ENCODE data around the gene CTNNA1.
"Not testable (repeated sequence)": the region's sequence is repeated elsewhere in the genome, so short reads cannot be mapped to it uniquely, and the experiment has no call there.

CTNNA1 gene

DNA sequence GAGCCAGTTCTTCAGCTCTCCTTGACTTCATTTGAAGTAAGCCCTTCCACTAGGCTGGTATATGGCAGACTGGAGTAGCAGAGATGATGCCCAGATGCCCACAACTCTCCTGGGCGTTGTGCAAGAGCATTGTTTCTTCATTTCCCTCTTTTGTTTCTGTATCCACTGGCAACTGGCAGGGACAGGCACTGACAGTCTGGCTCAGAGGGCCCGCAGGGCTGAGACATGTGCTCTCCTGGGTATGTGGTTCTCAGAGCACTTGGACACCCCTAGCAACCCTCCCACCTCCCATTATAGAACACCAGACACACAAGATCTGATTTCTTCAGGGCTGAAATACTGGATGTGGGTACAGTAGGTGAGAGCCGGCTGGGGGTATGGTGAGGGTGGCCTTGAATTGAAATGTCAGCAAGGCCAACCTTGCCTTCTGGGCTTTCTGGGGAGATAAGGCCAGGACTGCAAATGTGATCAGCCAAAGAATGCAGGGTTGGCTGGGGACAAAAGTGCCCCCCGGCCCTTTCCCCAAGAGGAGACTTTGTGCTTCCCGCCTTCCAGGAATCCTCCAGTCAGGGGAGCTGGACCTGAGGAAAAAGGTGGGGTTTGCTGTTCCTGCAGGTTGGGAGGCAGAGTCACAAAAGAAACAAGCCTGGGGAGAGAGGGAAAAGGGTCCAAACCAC, 28.6 kb upstream of the CTNNA1 start:
- peak; percentile 78 to 89 (median 82) for DNase-seq

DNA sequence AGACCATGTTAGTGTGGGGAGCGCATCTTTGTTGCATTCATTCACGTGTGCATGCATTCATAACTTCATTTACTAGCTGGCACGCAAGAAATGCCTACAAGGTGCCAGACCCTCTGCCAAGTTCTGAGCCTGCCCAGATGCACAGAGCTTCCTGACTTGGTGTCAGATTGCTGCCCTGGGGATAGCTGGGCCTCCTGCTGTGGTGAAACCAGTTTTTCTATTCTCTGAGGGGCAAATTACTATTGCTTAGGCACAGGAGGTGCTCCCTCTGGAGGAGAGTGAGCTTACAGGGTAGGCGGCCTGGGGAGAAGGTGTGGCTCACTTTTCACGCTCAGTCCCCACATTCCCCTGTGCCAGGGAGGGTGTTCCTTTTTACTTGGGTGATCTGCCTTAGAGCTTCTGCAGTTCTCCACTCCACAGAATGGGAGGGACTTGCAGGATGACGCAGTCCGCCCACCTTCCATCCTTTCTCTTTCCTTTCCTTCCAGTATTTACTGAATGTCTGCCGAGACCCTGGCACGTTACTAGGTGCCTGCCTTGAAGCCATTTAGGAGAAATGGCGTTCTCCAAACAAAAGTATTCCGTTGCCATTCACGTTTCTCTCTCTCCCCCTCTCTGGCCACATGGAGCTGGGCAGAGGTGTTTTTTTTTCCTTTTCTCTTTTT, 27.9 kb upstream of the CTNNA1 start:
- DNase-seq, result no peak

DNA sequence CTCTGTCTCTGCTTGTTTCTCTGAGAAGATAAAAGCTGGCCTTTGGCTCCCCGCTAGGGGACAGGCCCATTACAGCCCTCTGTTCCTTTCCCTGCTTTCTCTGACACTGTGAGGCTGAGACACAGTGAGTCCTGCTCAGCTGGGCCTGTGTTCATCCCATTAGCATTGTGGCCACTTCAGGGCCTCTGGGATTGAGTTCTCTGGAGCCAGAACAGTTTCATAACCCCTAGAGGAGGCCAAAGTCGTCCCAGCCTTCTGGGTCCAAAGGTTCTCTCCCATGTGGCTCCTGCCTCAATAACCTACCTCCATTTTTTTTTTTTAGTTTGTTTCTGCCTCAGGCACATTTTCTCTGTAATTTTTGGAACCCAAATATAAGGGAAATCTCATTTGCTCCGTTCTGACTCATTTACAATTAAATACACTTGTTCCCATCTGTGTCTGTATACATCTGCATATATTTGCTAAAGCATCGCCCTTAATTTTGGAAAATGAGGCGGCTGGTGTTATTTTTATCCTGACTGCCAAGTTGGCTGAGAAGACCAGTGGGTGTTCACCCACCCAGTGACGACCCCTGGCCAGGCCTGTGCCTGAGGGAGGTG, 27.3 kb upstream of the CTNNA1 start:
- no peak for DNase-seq

DNA sequence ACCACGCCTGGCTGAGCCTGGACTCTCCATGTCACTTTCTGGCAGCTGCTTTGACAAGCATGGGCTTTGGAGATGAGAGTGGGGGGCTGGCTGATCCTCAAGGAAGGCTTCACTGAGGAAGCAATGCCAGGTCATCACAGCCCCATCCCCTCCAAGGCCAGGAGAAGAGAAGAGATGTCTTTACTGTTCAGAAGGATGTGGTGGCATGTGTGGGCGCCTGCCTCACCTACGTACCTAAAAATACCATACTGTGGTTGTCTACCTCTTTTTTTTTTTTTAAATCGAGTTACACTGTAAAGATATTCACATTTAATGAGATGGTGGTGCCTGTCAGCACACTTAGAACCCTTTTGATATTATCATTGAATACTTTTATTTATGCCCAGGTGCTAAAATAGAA, 26.4 kb upstream of the CTNNA1 start:
- no peak for DNase-seq

DNA sequence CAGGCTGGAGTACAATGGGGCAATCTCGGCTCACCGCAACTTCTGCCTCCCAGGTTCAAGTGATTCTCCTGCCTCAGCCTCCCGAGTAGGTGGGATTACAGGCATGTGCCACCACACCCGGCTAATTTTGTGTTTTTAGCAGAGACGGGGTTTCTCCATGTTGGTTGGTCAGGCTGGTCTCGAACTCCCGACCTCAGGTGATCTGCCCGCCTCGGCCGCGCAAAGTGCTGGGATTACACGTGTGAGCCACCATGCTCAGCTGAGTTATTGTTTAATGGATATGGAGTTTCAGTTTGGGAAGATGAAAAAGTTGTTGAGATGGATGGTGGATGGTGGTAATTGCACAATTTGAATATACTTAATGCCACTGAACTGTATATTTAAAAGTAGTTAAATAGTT, 22.7 kb upstream of the CTNNA1 start:
- not testable (repeated sequence) for DNase-seq

DNA sequence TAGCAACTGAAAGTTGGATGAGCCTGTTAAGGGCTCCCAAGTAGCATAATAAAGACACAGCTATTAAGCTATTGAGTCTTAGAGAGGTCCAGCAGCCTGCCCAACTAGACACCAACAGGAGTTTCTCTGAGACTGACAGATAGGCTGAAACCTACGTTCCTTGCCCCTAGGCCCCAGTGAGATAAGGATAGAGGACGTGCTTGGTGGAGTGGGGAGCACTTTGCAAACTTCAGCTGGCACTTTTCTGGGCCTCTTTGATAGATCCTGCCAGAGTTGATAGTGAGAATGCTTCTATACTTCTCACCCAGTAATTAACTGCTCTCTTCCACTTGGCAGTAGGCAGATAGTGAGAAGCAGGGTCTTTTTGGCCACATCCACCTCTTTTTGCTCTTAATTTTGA, 20.8 kb upstream of the CTNNA1 start:
- no peak for DNase-seq

DNA sequence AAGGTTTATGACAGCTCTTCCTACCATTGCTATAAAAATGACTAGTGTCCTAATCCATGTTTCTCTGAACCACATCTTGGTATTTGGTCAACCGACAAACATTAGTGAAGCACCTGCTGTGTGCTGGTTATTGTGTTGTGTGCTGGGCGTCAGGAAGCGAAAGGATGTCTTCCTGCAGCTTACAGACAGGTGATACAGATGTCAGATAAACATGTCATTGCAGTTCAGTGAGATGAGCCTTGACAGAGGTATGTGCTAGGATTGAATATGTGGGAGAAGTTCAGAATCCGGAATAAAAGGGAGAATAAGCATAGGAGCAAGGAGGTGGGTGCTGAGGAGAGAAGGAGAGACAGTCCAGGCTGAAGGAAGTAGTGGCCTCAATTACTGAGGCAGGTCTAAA, 20.3 kb upstream of the CTNNA1 start:
- no peak for DNase-seq

DNA sequence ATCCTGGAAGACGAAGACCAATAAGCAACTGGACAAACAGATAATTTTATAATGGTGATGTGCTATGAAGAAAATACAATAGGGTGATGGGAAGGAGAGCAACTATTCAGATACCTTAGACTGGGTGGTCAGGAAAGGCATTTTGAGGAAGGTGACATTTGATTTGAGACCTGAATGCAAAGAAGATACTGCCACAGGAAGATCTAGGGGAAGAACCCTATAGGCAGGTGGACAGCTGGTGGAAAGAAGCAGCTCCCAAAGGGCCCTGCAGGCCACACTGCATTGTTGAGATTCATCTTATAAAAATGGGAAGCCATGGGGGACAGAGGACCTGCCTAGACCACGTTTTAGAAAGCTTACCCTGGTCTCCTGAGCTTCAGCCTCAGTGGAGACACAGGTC, 19.7 kb upstream of the CTNNA1 start:
- DNase-seq, result no peak

DNA sequence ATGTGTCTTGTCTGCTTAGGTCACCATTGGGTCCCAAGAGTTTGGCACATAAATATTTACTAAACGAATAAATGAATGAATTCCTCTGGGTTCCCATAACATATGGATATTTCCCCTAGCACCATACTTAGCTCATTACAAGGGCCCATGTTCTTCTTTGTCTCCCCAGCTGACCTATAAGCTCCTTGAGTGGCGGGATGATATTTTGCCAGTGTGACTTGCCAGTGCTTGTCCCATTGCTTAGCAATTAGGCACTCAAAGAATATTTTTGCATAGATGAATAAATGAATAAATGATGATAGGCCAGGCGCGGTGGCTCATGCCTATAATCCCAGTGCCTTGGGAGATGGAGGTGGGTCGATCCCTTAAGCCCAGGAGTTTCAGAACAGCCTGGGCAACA, 16.9 kb upstream of the CTNNA1 start:
- no peak for DNase-seq

DNA sequence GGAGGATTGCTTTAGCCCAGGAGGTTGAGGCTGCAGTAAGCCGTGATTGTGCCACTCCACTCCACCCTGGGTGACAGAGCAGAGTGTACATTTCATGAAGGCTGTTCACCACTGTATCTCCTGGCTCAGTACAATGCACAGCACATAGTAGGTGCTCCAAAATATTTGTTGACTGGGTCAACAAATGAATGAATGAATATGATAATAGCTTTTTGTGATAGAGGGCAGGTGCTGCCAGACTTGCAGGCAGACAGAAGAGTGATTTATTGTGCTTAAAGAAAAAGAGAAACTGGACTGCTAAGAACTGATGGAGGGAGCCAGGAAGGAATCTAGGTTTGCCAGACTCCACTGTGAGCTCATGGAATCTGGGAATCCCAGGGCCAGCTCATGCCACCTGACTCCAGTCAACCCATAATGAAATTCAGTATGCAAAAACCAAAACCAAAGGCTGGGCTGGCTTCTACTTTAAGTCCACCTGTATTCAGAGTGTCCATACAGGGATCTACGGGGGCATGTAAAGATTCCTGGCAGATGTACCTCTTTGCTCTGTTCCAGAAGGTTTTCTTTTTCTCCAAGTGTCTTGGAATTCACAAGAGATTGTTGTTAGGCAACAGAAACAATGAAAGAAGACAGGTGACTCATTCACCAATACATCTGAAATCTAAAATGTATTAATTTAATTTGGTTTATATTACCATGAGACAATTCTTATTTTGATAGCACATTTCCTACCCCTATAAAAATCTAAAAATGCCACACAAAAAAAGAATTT, 15.5 kb upstream of the CTNNA1 start:
- DNase-seq, result no peak

DNA sequence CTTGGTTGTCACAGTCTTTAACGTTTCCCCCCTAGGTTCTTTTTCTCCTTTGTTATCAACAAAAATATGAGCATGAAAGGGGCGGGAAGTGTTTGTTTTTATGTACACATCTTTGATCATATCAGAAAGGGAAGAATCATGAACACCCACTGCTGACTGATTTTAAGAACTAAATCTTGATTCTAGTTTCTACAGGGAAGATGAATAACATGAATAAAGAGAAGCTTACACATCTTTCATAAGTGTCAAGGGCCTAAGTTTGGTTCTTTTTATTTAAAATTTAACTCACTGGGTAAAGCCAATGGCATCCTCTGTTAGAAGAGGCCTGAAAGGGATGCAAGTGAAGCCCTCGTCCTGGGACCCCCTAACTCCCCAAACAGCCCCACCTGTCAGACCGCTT, 14.8 kb upstream of the CTNNA1 start:
- no peak for DNase-seq

DNA sequence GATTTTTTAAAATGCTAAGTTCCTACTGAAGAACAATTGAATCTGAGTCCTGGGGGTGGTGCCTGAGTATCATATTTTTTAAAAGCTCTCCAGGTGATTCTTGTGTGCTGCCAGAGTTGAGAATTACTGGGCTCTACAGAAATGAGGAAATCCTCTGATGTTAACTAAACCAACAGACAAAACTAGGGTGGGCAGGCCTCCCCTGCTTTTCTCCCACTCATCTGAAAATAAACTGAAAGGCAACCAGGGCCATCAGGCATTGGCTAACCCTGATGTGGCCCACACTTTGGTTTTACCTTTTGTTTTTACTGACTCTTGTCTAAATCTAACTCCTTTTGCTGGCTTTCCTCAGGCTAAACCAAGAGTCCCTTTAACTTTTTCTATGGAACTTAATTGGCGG, 13.3 kb upstream of the CTNNA1 start:
- DNase-seq, result no peak

DNA sequence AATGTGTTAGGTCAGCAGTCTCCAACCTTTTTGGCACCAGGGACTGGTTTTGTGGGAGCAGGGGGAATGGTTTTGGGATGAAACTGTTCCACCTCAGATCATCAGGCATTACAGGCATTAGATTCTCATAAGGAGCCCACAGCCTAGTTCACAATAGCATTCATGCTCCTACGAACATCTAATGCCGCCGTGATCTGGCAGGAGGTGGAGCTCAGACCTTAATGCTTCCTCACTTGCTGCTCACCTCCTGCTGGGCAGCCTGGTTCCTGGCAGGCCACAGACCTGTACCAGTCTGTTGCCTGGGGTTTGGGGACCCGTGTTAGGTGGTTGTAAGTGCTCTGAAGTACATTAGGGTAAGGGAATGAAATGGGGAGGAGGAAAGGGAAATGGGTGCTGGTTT, 9.7 kb upstream of the CTNNA1 start:
- DNase-seq, result no peak

DNA sequence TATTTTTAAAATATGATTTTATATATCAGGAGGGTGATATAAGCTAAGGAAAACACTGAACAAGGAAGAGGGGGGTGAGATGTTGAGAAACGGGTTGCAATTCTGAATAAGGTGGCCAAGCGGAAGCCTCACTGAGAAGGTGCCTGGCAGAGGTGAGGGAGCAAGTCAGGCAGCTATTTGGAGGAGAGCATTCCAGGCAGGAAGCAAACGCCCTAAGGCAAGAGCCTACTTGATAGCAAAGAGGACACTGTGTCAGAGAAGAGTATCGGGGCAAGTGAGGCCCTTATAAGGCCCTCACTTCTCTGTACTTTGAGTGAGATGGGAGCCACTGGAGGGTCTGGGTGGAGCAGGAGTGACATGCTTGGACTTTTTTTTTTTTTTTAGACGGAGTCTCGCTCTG, 8.0 kb upstream of the CTNNA1 start:
- DNase-seq, result no peak

DNA sequence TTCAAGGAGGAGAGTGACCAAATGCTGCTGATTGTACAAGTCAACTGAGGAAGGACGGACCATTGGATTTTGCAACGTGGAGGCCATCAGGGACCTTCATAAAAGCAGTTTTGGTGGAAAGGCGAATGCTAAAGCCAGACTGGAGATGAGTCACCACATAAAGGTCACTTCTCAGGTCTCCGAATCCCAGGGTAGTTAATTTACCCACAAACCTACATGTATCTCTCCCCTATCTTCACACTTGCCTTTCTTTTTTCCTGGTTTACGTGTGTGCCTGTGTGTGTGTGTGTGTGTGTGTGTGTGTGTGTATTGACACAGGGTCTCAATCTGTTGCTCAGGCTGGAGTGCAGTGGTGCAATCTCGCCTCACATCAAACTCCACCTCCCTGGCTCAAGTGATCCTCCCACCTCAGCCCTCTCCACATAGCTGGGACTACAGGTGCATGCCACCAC, 4.6 kb upstream of the CTNNA1 start:
- DNase-seq, result no peak

DNA sequence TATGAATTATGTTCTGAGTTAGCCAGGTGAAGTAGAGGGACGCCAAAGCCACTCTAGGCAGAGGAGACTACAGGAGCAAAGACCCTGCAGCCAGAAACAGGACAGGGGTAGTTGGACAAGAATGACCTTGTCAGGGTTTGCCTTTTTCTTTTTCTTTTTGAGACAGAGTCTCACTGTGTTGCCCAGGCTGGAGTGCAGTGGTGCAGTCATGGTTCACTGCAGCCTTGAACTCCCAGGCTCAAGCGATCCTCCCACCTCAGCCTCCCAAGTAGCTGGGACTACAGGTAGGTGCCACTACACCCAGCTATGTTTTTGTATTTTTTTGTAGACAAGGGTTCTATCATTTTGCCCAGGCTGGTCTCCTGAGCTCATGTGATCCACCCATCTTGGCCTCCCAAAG, 1.9 kb upstream of the CTNNA1 start:
- DNase-seq, result not testable (repeated sequence)

DNA sequence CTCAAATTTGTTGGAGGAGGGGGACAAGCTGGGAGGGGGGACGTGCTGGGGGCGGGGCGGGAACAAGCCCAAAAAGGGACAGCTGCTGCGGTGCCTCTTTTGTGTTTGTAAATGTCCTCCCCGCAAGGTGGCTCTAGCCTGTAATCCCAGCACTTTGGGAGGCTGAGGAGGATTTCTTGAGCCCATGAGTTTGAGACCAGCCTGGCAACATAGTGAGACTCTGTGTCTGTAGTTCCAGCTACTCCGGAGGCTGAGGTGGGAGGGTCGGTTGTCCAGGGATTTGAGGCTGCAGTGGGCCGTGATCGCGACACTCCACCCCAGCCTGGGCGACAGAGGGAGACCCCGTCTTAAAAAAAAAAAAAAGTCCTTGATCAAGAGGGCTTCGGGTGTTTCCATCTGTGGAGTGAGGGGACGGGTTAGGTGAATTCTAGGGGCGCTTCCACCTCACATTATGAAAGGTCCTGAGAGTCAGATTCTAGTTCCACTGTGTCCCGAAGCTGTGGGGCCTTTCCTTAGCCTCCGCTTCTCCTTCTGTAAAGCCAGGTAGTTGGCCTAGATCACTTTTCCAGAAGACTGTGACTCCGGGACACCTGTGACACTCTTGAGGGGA, 779 bp upstream of the CTNNA1 start:
- DNase-seq, result peak in 3 of 4 experiments; percentile 10 to 33 (median 23)

DNA sequence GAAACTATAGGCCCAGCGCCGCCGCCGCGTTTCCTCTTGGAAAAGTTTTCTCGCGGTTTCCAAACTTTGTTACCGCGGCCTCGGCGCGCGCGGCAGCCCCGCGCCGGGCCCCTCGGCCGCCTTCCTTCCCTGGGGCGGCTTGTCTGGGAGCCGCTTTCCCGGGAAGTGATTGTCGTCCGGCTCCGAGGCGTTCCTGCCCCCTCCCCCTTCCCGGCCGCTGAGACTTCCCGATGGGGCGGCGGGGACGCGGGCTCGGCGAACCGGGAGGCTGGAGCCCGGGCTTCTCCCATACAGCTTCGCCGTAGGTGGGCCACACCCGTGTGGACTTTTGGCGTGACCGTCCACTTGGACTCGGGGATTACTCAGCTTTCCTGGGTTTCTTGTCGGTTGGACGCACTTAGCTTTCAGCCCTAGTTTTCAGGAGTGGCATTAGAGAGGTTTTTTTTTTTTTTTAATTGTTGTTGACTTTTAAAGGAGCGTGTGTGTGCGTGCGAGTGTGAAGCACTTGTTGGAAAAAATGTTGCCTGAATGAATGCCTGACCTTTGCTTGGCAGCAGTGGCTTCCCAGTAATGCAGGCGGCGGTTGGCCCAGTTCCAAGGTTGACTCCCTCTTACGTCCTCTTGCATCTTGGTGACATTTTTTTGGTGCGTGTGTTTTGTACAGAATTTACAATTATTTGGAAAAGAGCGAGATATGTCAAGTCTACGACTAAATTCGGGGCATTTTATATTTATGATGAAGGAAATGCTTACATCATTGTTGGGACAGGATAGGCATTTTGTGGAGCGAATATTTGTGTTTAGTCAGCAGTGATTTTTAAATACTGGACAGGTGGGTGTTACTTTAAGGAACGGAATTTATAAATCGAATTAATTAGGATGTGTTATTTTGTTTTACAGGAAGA, 821 bp downstream of the CTNNA1 start:
- DNase-seq, result peak; percentile 90 to 95 (median 92)

DNA sequence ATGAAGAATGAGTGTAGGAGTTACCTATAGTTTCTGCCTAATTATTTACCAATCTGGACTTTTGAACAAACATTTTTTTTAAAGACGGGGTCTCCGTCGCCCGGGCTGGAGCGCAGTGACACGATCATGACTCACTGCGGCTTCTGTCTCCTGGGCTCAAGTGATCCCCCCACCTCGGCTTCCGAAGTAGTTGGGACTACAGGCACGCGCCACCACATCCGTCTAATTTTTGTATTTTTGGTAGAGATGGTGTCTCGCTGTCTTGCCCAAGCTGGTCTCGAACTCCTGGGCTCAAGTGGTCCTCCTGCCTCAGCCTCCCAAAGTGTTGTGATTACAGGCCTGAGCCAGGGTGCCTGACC, 1.5 kb downstream of the CTNNA1 start:
- no peak for DNase-seq

DNA sequence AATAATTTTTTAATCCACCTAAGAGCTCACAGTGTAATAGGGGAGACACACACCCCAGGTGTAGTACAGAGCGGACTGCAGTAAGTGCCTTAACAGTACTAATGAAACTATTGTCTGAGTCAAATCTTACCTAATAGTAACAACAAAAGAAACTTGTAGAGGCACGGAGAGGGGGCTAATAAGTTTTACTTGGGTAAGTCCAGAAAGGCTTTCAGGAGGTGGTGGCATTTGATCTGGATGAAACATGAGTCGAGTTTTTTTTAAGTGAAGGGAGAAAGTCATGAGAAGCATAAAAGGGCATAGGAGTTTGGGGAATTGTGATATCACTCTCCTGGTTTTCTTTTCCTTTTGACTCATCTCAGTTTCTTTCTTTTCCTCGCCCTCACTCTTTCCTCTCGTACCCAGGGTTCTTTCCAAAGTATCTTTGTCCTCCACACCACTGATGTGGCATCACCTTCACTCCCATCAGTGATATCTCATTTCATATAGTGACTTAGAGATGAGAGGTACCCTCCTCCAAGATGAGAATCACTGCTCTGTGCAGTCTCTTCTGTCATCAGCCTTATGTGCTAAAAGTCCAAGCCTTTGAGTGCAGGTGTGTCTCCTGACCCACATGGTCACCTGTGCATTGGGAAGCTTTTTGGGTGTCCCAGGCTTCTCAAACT, 2.0 kb downstream of the CTNNA1 start:
- DNase-seq, result no peak

DNA sequence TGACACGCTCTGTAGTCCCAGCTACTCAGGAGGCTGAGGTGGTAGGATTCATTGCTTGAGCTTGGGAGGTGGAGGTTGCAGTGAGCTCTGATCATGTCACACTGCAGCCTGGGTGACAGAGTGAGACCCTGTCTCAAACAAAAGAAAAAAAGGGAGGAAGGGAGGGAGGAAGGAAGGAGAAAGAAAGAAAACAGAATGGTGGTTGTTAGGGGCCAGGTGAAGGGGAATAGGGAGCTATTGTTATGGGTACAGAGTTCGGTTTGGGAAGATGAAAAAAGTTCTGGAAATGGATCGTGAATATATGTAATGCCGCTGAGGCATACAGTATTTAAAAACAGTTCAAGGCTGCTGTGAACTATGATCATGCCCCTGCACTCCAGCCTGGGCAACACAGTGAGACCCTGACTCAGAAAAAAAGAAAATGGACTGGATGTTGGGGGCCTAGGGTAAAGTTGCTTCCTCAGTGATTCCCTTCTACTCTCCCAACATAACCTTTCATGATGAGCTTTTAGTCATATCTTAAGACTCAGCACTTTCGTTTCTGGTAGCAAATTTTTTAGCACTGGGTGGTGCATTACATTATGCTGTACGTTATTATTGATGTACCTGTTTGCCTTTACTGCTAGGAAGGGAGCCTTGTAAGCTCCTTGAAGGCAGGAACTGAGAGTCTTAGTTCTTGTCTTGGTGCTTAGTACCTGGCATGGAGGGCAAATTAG, 4.0 kb downstream of the CTNNA1 start:
- no peak for DNase-seq

Measured in suppressor macrophage (primary cell).